GM18909 (cell line): Measurements from ENCODE around the gene CRB2.

ENCODE experiments used
- ATAC-seq: cut with Tn5 transposase; IDR thresholded peaks from one replicate; pipeline ENCODE4 v1.9.1; 2021; ENCODE audit warnings: mild to moderate bottlenecking; ENCODE audit not compliant: unreplicated experiment, poor library complexity

CRB2 gene

GRCh38 chr9:123377211-123377971, 21.4 kb downstream of the CRB2 start:
- ATAC-seq, result no peak

- ATAC-seq, result no peak
Measured at GRCh38 chr9:123378025-123378424, 22.0 kb downstream of the CRB2 start.

DNA sequence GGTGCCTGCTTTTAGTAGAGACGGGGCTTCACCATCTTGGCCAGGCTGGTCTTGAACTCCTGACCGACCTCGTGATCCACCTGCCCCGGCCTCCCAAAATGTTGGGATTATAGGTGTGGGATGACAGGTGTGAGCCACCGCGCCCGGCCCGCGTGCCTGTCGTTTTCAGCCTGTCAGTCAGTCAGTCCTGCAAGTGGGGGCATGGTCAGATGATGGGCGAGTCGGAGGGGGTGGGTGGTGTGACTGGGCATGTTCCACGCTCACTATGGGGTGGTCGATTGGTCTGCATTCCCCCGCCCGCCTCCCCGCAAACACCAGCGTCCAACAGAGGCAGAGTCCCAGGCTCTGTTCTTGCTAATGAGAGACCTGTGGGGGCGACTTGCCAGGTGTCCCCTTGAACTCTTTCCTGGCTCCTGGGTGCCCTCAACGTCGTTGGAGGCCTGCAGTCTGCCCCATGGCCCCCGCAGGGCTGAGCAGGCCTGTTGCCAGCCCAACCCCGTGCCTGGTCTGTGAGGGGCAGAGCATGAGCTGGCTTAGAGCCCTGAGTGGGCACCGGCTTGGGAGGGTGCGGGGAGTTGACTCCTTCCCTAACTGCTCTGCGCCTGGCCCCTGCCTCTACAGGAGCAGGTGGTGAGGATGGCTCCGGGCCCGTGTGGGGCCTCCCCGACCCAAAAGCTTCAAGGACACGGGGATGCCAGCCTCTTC, 23.1 kb downstream of the CRB2 start:
- no peak for ATAC-seq

DNA sequence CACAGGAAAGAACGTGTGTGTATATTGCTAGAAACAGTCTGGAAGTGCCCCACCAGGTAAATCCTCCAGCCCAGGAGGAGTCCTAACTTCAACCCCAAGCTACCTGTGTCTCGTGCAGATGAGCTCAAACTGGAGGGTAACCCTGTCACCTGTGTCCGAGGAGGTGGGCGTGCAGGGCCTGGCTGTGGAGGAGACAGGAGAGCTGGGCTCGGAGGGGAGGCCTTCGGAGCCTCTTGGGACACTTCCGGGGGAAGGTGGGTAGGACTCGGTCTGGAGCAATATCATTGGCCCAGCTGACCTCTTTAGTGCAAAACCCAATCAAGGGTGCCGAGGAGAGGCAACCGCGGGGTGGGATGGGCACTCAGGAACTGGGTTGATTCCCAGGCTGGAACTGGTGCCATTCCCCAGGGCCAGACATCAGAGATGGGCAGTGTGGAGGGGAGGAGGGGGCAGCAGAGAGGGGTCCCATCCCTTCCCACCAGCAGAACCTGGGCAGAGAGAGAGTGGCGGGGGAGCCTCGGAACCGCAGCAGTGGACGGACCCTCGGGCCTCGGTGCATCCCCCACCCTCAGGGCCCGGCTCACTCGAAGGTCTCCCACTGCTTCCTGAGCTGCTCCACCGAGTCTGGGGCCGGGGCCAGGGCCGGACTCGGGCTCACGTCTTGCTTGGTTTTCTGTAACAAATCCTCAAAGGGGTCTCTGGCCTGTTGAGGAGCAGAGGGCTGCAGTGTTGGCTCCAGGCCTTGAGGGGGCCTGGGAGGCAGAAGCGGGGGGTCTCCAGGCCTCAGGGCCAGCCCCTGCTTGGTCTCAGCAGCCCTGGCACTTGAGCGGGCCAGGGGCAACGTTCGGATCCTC, 25.1 kb downstream of the CRB2 start:
- ATAC-seq, result no peak

GRCh38 chr9:123382653-123383511, 26.9 kb downstream of the CRB2 start:
- ATAC-seq, result no peak

GRCh38 chr9:123383512-123384170, 27.6 kb downstream of the CRB2 start:
- no peak for ATAC-seq

DNA sequence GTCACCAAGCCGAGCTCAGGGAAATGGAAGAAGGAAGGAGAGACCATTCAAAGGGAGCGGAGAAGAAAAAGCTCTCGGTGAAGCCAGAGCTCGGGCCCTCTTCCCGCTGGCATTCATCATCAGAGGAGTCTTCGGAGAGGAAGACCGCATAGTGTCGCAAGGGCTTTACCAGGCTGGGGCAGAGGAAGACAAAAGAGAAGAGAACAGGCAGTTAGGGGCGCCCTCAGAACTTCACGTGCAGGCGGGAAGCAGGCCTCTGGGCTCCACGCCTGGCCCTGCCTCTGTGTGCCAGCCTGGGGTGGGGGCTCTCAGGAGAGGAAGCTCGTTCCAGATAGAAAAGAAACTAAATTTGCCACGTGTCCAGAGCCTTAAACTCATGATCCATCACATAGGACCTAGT, 31.7 kb downstream of the CRB2 start:
- ATAC-seq, result no peak

DNA sequence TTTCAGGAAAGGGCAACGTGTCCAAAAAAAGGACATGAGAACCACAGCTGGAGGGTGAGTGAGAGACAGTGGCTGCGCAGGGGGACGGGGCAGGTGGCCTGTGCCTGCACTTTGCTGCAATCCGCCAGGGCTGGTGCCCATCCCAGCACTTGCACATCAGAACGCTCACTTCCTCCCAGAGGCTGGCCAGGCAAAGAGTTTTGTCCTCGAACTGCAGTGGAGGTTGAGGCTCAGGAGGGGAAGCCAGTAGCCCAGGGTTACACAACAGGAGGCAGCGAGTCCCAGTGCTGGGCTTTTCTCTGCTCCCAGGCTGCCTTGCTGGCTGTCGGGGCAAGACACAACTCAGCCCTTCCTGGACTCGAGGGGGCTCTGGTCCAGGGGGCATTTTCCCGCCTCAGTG, 33.1 kb downstream of the CRB2 start:
- ATAC-seq, result no peak

- no peak for ATAC-seq
Measured at GRCh38 chr9:123389698-123390097, 33.7 kb downstream of the CRB2 start.

- no peak for ATAC-seq
Measured at GRCh38 chr9:123390337-123391135, 34.5 kb downstream of the CRB2 start.

DNA sequence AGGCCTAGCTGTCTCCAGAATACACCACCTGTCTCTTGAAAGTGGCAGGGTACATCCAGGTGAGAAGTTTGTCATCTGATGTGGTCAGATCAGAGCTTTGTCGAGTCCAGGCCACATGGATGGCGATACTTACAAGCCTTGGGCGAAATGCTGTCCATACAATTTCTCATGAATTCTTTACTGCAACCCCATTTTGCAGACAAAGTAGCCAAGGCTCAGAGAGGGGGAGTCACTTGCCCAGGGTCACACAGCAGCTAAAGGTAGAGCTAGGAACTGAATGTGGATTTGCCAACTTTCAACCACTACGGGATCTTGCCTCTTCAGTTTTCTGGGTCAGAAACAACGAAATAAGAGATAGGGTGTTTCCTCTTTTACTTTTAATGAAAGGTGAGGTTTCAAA, 35.2 kb downstream of the CRB2 start:
- ATAC-seq, result no peak

GRCh38 chr9:123391946-123392345, 35.9 kb downstream of the CRB2 start:
- ATAC-seq, result no peak

GRCh38 chr9:123392802-123393201, 36.8 kb downstream of the CRB2 start:
- no peak for ATAC-seq

DNA sequence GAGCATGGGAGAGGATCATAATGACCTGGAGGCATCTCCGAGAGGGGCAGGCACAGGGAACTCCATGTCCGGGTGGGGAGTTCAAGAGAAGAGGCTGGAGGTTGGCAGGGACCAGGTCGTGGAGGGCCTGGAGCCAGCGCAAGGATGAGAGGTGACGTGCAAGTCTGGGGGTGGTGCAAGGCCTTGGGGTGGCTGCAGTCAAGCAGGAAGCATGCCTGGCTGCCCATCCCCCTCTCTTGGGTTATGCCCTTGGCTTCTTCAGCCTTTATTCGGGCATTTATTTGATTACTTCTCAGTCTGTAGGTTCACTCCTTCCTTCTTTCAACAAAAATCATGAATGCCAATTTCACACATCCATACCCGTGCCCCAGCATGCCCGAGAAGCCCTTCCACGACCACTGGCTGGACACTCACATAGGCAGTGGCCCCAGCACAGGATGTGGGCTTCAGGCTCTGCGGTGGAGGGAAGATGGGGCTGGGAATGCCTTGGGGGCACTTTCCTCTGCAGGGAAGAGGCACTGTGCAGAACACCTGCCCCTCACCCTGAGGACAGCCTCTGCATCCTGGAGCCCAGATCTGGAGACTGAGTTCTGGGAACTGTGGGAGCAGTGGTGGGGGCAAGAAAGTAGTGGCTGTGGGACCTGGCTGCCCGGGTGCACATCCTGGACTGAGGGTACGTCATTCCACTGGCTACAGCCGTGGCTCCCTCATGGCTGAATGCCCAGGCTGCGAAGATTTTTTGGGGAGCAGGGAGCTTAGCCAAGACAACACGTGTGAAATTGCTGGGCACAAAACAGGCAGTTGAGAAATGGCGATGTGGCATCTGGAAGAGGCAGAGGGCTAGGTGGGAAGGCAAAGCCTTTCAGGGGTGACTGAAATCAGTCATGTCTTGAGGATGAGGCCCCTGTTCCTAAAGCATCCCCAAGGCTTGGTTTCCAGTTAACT, 38.6 kb downstream of the CRB2 start:
- no peak for ATAC-seq

GRCh38 chr9:123395276-123395688, 39.3 kb downstream of the CRB2 start:
- ATAC-seq, result no peak

DNA sequence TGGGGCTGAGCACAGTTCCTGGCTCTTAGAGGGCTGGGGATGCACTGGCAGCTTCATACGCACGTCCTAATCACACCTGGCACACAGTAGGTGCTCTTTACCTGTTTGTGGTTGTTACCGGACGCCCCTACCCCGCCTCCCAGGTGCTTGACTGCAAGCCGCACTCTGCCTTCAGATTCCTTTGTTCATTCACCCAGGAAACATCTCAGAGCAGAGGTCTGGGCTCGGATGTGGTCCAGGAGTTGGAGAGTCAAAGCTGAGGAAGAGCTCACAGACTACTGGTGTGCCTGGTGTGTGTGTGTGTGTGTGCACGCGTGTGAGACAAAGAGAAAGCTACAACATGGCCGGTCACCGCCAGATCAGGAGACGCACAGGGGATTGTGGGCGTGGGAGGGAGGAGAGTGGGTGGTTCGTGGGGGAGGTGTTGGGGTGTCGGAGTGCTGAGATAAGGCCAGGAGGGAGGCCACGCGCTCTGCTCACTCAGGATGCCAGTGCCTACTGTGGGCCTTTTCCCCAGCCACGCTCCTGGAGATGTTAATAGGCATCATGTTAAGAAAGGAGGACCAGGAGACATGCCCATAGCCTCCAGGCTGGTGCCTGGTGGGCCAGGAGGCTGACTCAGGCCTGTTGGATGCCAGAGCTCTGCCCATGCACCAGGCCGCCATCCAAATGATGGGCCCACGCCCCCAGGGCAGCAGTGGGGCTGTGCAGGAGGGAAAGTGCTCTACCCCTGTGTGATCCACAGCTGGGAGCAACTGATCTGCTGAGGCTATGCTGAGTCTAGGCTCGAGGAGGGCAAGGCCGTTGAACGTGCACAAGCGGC, 39.9 kb downstream of the CRB2 start:
- ATAC-seq, result no peak

GRCh38 chr9:123397975-123398374, 42.0 kb downstream of the CRB2 start:
- ATAC-seq, result no peak
